GM21825 (cell line): Measurements from ENCODE around the gene JMJD7.

Source experiments
- ATAC-seq: cut with Tn5 transposase; IDR thresholded peaks from one replicate; pipeline ENCODE4 v1.9.1; 2021; ENCODE audit warnings: mild to moderate bottlenecking, moderate library complexity; ENCODE audit not compliant: unreplicated experiment

Gene JMJD7

DNA sequence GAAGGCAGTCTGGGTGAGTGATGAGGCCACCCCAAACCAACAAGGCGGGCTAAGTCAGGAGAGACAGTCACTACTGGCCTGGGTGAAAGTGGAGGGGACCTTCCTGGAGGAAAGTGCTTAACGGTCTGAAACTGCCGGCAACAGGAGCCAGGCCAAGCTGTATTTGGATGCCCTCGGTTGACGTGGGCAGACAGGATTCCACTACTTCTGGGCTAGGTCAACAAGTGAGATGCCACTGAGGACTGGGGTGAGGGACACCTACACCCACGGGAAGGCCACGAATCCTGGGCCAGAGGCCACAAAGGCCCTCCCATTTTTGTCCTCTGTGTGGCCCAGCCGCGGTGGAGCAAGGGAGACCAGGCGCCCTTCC, 53.6 kb downstream of the JMJD7 start:
- ATAC-seq: no peak

DNA sequence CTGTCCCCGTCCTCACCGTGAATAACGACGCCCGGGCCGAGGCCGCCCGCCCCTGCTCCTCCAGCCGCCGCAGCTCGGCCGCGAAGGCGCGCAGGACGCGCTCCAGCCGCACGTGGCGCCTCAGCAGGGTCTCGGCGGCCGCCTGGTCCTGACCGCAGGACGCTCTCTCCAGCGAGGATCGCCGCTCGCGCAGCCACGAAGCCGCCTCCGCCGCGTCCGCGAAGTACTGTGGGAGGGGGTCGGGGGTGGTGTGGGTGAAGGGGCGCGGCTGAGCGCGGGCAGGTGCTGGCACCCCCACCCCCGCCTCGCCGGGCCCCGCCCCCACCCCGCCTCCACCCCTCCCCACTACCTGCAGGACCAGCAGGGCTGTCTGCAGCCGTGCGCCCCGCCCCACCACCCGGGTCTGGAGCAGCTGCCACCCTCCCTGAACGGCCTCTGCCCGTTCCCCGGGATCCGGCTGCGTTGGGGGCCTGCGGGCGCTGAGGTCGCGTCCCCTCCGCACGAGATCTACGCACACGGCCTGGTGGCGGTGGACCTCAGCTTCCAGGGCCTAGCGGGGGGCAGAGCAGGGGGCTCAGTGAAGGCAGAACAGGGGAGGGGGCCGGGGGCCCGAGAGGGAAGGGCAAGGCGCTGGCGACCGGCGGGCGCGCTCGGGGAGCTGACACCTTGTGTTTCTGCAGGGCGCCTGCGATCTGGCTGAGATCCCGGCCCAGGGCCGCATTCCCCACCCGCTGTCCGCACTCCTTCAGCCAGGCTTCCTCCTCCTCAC, 54.2 kb downstream of the JMJD7 start:
- no peak for ATAC-seq

DNA sequence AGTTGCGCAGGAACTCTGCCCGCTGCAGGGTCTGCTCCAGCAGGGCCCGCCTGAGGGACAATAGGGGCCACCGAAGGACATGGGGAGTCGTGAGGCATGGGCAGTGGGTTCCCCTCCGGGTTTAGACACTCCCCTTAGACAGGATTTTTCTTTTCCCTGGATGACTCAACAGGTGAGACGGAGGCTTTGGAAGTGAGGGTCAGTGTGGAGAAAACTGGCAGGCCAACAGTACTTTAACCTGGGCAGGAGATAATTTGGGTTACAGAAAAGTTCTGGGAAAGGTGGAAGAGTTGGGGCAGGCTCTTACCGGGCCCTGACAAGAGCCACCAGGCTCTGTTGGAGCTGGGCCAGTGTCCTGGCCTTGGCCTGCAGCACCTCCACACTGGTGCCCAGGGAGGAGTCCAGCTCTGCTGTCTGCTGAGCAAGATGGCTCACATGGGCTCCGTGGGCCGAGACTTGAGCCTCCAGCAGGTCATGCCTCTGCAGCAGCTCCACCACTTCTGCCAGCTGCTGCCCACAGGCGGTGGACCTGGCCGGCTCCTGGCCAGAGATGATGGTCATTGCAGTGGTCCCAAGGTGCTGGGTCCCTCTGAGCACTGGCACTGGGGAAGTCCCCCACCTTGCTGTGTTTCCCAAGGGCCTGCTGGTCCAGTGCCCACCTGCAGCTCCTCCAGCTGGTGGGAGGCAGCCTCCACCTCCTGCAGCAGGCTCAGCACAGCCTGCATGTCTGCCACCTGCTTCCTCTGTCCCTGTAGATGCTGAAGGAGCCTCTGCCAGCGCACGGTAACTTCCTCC, 55.0 kb downstream of the JMJD7 start:
- no peak for ATAC-seq

DNA sequence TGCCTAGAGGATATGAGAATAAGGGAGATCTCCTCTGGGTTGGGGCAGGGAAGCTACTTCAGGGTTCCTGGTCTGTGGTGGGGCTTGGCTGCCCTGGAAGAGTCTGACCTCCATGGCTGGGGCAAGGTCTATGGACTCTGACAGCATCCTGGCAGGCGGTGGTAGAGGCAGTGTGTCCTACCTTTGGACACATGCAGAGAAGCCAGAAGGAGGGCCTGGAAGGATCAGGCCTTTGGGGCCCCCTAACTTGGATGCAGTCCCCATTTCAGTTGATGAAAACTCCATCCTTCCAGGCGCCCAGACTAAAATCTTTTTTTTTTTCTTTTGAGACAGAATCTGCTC, 55.6 kb downstream of the JMJD7 start:
- no peak for ATAC-seq

DNA sequence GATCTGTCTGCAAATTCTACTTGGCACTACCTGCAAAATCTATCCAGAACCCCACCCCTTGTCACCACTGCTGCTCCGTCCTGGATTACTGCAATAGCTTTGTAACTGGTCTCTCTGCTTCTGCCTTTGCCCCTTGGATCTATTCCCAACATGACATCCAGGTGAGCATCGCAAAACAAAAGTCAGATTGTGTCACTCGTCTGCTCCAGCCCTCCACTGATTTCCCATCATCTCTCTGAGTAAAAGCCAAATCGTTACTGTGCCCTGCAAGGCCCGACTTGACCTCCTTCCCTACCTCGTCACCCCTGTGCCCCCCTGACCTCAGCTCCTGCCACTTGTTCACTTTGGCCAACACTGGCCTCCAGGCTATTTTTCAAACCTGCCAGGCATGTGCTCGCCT, 56.6 kb downstream of the JMJD7 start:
- no peak for ATAC-seq

DNA sequence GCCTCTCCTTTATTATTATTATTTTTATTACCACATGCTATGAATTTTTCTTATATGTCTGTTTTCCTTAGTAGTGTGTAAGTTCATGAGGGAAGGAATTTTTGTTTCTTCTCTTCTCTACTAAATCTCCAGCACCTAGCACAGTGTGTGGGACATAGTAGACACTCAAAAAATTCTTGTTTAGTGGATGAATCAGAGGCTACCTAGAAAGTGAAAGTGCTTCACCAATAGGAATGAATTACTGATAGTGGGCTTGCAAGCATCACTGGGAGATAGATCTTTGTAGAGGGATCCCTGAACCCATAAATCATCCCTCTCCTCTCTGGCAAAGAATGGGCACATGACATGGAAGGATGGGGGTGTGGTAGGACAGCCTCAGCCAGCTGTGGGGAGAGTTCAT, 57.4 kb downstream of the JMJD7 start:
- ATAC-seq: no peak

DNA sequence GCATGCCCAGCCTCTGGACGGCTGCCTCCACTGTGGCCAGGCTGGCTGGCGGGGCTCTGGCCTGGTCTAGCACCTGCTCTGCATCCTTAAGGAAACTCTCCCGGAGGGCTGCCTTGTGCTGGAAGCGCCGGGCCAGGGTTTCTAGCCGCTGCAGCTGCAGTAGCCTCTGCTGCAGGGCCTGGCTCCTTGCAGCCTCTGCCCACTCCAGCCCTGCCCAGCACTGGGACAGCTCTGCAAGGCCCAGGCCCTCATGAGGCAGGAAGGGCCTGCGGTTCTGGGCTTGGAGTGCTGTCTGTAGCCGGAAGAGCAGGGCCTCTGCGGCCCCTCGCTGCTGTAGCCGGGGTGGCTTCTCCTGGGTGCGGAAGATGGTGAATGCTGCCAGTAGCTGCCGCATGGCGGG, 57.9 kb downstream of the JMJD7 start:
- ATAC-seq: no peak

DNA sequence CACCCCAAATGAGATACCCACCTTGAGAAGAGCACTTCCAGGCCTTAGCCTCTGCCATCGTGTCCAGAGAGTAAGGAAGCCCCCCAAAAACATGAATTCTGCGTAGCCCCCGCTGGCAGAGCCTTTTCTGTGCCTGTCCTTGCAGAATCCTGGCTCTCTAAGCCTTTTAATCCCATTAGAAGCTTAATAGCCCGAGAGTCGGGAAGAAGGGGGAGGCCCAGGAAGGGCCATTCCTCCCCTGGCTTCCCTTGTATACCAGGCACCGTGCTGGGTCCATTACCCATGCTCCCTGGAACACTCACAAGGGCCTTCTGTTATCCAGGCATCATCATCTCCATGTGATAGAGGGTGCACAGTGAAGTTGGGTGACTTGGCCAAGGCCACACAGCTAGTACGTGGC, 58.8 kb downstream of the JMJD7 start:
- no peak for ATAC-seq

DNA sequence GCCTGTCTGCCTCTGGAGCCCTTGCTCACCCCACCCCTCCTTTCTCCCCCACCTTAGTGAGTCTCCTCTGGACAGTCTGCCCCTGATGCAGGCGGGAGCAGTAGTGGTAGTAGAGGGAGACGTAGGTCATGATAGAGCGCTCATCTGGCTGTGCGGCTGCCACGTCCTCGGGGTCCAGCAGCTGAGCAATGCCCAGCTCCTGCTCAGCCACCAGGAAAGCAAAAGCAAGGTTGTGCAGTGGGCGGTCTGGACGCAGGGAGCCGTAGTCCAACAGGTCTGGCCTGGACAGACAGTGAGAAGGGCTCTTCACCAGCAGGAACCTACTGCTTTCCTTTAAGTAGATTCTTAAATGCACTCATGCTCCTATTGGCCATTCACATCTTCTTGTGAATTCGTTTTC, 59.3 kb downstream of the JMJD7 start:
- no peak for ATAC-seq
